Stomach (tissue), 9 donors: ENCODE data around the gene ZNF689. TPM values are rescaled to one million over a fixed set of nuclear protein-coding genes. Genes with fewer than 3 reads are reported as not detected.

Source experiments
- DNase-seq, 2 donors: peaks; one replicate each; pipeline versions ENCODE4 v3.0.0 to v3.0.0-alpha.2; 2013 to 2019
- H3K27ac ChIP-seq, 5 donors: fragments of 200-600 bp in 4 of 5; sonication (generic) in 4 of 5; one replicate each; pipeline ENCODE4 v1.5.1; 2013 to 2019; ENCODE audit warnings: mild to moderate bottlenecking in 1 of 5, moderate library complexity in 1 of 5
- H3K27me3 ChIP-seq, 3 donors: fragments of 200-600 bp; sonication (generic); one replicate each; pipeline ENCODE4 v1.5.1; 2017 to 2019; ENCODE audit warnings: mixed run types in 1 of 3
- H3K36me3 ChIP-seq, 4 donors: fragments of 200-600 bp; sonication (generic); 1 replicate in 3 of 4; 2 replicates in 1 of 4; pipeline ENCODE4 v1.5.1; 2016 to 2019
- H3K4me1 ChIP-seq, 4 donors: fragments of 200-600 bp; sonication (generic); one replicate each; pipeline ENCODE4 v1.5.1; 2016 to 2019
- H3K4me3 ChIP-seq, 4 donors: fragments of 200-600 bp; sonication (generic) in 3 of 4; one replicate each; pipeline ENCODE4 v1.5.1; 2016 to 2019; ENCODE audit warnings: mild to moderate bottlenecking in 1 of 4
- H3K9me3 ChIP-seq, 4 donors: fragments of 200-600 bp; sonication (generic); one replicate each; pipeline ENCODE4 v1.5.1; 2016 to 2019
- CTCF ChIP-seq, 7 experiments: fragments of 450-650 bp in 4 of 7; fragments of 200-600 bp in 3 of 7; sonication (generic) in 3 of 7; IDR thresholded peaks; one replicate each; pipeline ENCODE4 v1.5.1; 2016 to 2019; ENCODE audit warnings: antibody characterized with exemption in 7 of 7, control low read depth in 2 of 7, mild to moderate bottlenecking in 1 of 7
- EP300 ChIP-seq: sonication (generic); formaldehyde crosslinking; IDR thresholded peaks from one replicate; pipeline ENCODE4 v1.6.1; 2017; ENCODE audit warnings: antibody characterized with exemption
- POLR2A ChIP-seq, 4 donors: fragments of 450-650 bp; IDR thresholded peaks; one replicate each; pipeline ENCODE4 v1.6.1; 2016; ENCODE audit warnings: antibody characterized with exemption in 4 of 4, control low read depth in 2 of 4, mild to moderate bottlenecking in 1 of 4, moderate library complexity in 1 of 4
- POLR2AphosphoS5 ChIP-seq, 3 donors: sonication (generic); formaldehyde crosslinking; IDR thresholded peaks; one replicate each; pipeline ENCODE4 v1.6.1; 2016; ENCODE audit warnings: antibody characterized with exemption in 3 of 3
- WGBS, 5 donors: extraction: QIAGEN DNeasy Blood & Tissue Kit in 3 of 5; methylation state at CpG; one replicate each; pipeline versions ENCODE4 v1.1.5 to v1.1.7; 2013 to 2018; 5-methylcytosine and 5-hydroxymethylcytosine counted together
- intact Hi-C: fragments of 100-400 bp; cut with DNase I; formaldehyde crosslinking; loops from one replicate; pipeline ENCODE4 v1.15.1; 2023; ENCODE audit warnings: low total_unique reads
- polyA plus RNA-seq, 3 donors: library from polyadenylated mRNA; stranded (reverse); fragments of 200-250 nt; gene quantifications; one replicate each; pipeline ENCODE4 v1.2.3, GENCODE V29; 2013
- total RNA-seq, 5 donors: library from RNA; depleted of rRNA; stranded (reverse); fragments of >200 nt; gene quantifications; one replicate each; pipeline versions ENCODE4 v1.1.0 to v1.2.3, GENCODE V29; 2014 to 2016
- donor health status: healthy with polysubstance abuse.
- donor health status: Bipolar disorder and iron deficiency.
- donor health status: healthy.

Gene ZNF689
- total and polyA plus RNA-seq, 8 donors: 0.58 to 86.4 (median 4.1) TPM

GRCh38 chr16:30585022-30585399 lies 25.2 kb downstream of the ZNF689 start:
- DNase-seq: no peak
- peak overlapping the region; percentile 80 to 93 (median 91) for H3K27ac ChIP-seq
- WGBS, 5 donors: 0 to 3% (median 2%) methylated on average over 9 to 23 of the region's 23 CpGs
- TF ChIP-seq POLR2AphosphoS5 (IDR thresholded peaks at IDR 0.05) (no peak), POLR2A (IDR thresholded peaks at IDR 0.05) (no peak), CTCF (IDR thresholded peaks at IDR 0.05) (no peak), EP300 (no peak)
- no peaks in the 10 kb centered on the region for H3K27me3 ChIP-seq
- H3K9me3 ChIP-seq: no peaks in the 10 kb centered on the region
- peaks cover 17 to 56% (median 41%) of the 10 kb centered on the region in 4 donors for H3K4me1 ChIP-seq
- H3K4me3 ChIP-seq: peak overlapping the region; percentile 67 to 83 (median 72)
- intact Hi-C loops: no loop called here
- H3K36me3 ChIP-seq: peaks cover 15 to 34% (median 33%) of the 10 kb centered on the region in 4 donors

- TF ChIP-seq POLR2A (IDR thresholded peaks at IDR 0.05): no peak
- TF ChIP-seq POLR2AphosphoS5 (IDR thresholded peaks at IDR 0.05): no peak
- no peak for TF ChIP-seq CTCF (IDR thresholded peaks at IDR 0.05)
- TF ChIP-seq EP300: no peak
- H3K36me3 ChIP-seq: peaks cover 15 to 55% (median 55%) of the 10 kb centered on the region in 4 donors
- DNase-seq: no peak
- WGBS, 5 donors: 94 to 97% (median 95%) methylated on average over 43 to 48 of the region's 48 CpGs
- H3K4me3 ChIP-seq: no peak overlapping the region
- peaks cover 17 to 56% (median 41%) of the 10 kb centered on the region in 4 donors for H3K4me1 ChIP-seq
- H3K9me3 ChIP-seq: no peaks in the 10 kb centered on the region
- no peak overlapping the region for H3K27ac ChIP-seq
- intact Hi-C loops: no loop called here
- no peaks in the 10 kb centered on the region for H3K27me3 ChIP-seq
Observed at GRCh38 chr16:30582611-30583340, 27.4 kb downstream of the ZNF689 start.

GRCh38 chr16:30581457-30581856 lies 28.7 kb downstream of the ZNF689 start:
- Histone ChIP-seq H3K36me3 (peaks cover 18 to 66% (median 61%) of the 10 kb centered on the region in 4 donors), H3K4me3 (no peak overlapping the region), H3K9me3 (no peaks in the 10 kb centered on the region), H3K27ac (no peak overlapping the region), H3K4me1 (peaks cover 17 to 50% (median 37%) of the 10 kb centered on the region in 4 donors), H3K27me3 (no peaks in the 10 kb centered on the region)
- 73 to 78% (median 77%) methylated on average over 7 of the region's 7 CpGs for WGBS, 5 donors
- intact Hi-C loops: no loop called here
- DNase-seq: no peak
- TF ChIP-seq POLR2AphosphoS5 (IDR thresholded peaks at IDR 0.05): no peak
- no peak for TF ChIP-seq CTCF (IDR thresholded peaks at IDR 0.05)
- TF ChIP-seq EP300: no peak
- TF ChIP-seq POLR2A (IDR thresholded peaks at IDR 0.05): no peak

GRCh38 chr16:30574678-30575077 lies 35.5 kb downstream of the ZNF689 start:
- no peaks in the 10 kb centered on the region for H3K9me3 ChIP-seq
- DNase-seq: no peak
- H3K27ac ChIP-seq: no peak overlapping the region
- no peaks in the 10 kb centered on the region for H3K27me3 ChIP-seq
- intact Hi-C loops: no loop called here
- no peak overlapping the region for H3K4me3 ChIP-seq
- H3K4me1 ChIP-seq: peaks cover 19 to 39% (median 25%) of the 10 kb centered on the region in 4 donors
- 31 to 58% (median 46%) methylated on average over 1 of the region's 1 CpG for WGBS, 5 donors
- peaks cover 3 to 31% (median 29%) of the 10 kb centered on the region in 4 donors for H3K36me3 ChIP-seq
- TF ChIP-seq EP300 (no peak), POLR2A (IDR thresholded peaks at IDR 0.05) (no peak), POLR2AphosphoS5 (IDR thresholded peaks at IDR 0.05) (no peak), CTCF (IDR thresholded peaks at IDR 0.05) (no peak)
